ENCODE results near the gene THRB. TPM values are rescaled to one million over a fixed set of nuclear protein-coding genes. Genes with fewer than 3 reads are reported as not detected.

The THRB gene
- total and polyA plus RNA-seq, 2 donors (not counting 3 experiments of a cell fraction or from before 2014, with no cell fraction given): 0.06 TPM; not detected in 1

DNA sequence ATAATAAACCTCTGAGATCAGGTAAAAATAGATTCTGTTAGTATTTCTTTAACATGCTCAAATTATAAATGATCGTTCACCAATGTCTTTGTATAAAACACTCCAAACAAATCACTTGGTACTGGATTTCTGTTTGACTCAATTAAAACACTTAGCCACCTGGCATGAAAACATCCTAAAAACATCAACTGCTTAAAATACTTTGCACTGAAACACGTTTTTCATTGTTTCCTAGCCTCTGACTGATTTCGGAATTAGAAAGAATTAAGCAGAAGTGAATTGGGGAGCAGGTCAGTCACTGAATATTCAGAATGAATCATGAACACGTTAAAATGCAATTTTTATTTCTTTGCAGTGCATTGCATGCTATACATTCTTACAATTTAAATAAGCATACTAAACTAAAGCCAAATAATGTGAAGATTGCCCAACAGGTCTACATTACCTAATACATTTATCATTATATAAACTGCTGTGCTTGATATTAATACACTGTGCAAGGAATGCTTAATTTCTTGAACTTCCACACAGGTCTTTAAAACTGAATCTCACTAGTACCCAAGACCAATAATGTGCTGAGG is 1.6 kb downstream of the THRB start:
- dilution Hi-C loops (cut with MboI; ENCODE audit: extremely low pct_ligation_motif_present, low sequenced_read_pairs): no loop called here
- Histone ChIP-seq H3K4me1 (ENCODE audit: control insufficient read depth, extremely low read depth, insufficient read depth, low read length) (peaks cover 12% of the 10 kb centered on the region), H2AFZ (ENCODE audit: low read depth, low read length) (no peak overlapping the region), H3K4me3 (replicated peaks in 1 of 3; ENCODE audit: insufficient read depth in 1 of 3, low read depth in 1 of 3, low read length in 3 of 3) (no peak overlapping the region), H3K4me2 (ENCODE audit: insufficient read depth, low read length) (no peak overlapping the region), H3K36me3 (ENCODE audit: control insufficient read depth in 2 of 2, extremely low read depth in 1 of 2, insufficient read depth in 2 of 2, low read length in 2 of 2) (no peaks in the 10 kb centered on the region), H3K27me3 (ENCODE audit: control insufficient read depth in 2 of 2, insufficient read depth in 2 of 2, low read length in 2 of 2) (peaks cover 25 to 34% of the 10 kb centered on the region in 2 experiments), H3K9ac (replicated peaks; ENCODE audit: extremely low read depth, insufficient read depth, low read length) (no peak overlapping the region), H4K20me1 (replicated peaks; ENCODE audit: control insufficient read depth, extremely low read depth, insufficient read depth, low read length) (no peaks in the 10 kb centered on the region), H3K9me3 (replicated peaks; ENCODE audit: control insufficient read depth, insufficient read depth, low read length) (no peaks in the 10 kb centered on the region), H3K9me1 (replicated peaks; ENCODE audit: control insufficient read depth, extremely low read depth, insufficient read depth, low read length) (no peaks in the 10 kb centered on the region), H3K79me2 (ENCODE audit: control insufficient read depth, insufficient read depth, low read length) (no peaks in the 10 kb centered on the region), H3K27ac (ENCODE audit: insufficient read depth, low read depth, low read length) (no peak overlapping the region)
- DNase-seq (ENCODE audit: low read depth, low spot score) (no peak), FAIRE-seq (no peak)
- TF ChIP-seq POLR2A (IDR thresholded peaks at IDR 0.05; ENCODE audit: low read depth, low read length): no peak
- TF ChIP-seq EZH2 (IDR thresholded peaks at IDR 0.05; ENCODE audit: borderline replicate concordance, low read depth, low read length, severe bottlenecking): no peak
- TF ChIP-seq FOS (IDR thresholded peaks at IDR 0.05; ENCODE audit: borderline replicate concordance, insufficient read depth, low read length): no peak
- TF ChIP-seq MAX (IDR thresholded peaks at IDR 0.05; ENCODE audit: insufficient read depth, insufficient read length): no peak
- TF ChIP-seq, protein P1, sequence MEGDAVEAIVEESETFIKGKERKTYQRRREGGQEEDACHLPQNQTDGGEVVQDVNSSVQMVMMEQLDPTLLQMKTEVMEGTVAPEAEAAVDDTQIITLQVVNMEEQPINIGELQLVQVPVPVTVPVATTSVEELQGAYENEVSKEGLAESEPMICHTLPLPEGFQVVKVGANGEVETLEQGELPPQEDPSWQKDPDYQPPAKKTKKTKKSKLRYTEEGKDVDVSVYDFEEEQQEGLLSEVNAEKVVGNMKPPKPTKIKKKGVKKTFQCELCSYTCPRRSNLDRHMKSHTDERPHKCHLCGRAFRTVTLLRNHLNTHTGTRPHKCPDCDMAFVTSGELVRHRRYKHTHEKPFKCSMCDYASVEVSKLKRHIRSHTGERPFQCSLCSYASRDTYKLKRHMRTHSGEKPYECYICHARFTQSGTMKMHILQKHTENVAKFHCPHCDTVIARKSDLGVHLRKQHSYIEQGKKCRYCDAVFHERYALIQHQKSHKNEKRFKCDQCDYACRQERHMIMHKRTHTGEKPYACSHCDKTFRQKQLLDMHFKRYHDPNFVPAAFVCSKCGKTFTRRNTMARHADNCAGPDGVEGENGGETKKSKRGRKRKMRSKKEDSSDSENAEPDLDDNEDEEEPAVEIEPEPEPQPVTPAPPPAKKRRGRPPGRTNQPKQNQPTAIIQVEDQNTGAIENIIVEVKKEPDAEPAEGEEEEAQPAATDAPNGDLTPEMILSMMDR (IDR thresholded peaks at IDR 0.05; ENCODE audit: extremely low read depth in 1 of 2, insufficient read depth in 1 of 2, low read depth in 1 of 2, low read length in 2 of 2): no peak
- TF ChIP-seq JUN (IDR thresholded peaks at IDR 0.05; ENCODE audit: borderline replicate concordance, insufficient read depth, insufficient read length, low read depth): no peak
- TF ChIP-seq MYC (IDR thresholded peaks at IDR 0.05; ENCODE audit: low read depth, low read length): no peak
- TF ChIP-seq GATA2 (IDR thresholded peaks at IDR 0.05; ENCODE audit: insufficient read depth, insufficient read length, low read depth, low read length): no peak
- no peak for TF ChIP-seq POLR2AphosphoS5 (IDR thresholded peaks at IDR 0.05; ENCODE audit: insufficient read depth, low read depth, low read length)
- intact Hi-C loops (cut with micrococcal nuclease): no loop called here
- no TSS peak for BruUV-seq (replicated peaks)
- ChIA-PET POLR2A (no interaction called here), CTCF (interaction anchor here (1.0 kb wide), 1 partner anchor 9 kb away, joined by 3 read pairs; no protein-coding TSS in a partner anchor)

All from endothelial cell of umbilical vein (primary cell).